EL (cell line): ENCODE measurements around the gene MYB.

Experiments
- DNase-seq: peaks from one replicate; pipeline ENCODE4 v3.0.0-alpha.2; 2016

MYB gene

GRCh38 chr6:135165031-135165430 lies 16.1 kb upstream of the MYB start:
- no peak for DNase-seq

GRCh38 chr6:135166515-135166914 lies 14.6 kb upstream of the MYB start:
- DNase-seq: no peak

- DNase-seq: no peak
Measured at GRCh38 chr6:135167617-135168016, 13.5 kb upstream of the MYB start.

- no peak for DNase-seq
Measured at GRCh38 chr6:135168766-135169165, 12.3 kb upstream of the MYB start.

- DNase-seq: no peak
Measured at GRCh38 chr6:135170238-135170637, 10.9 kb upstream of the MYB start.

- no peak for DNase-seq
Measured at GRCh38 chr6:135170849-135171248, 10.3 kb upstream of the MYB start.

GRCh38 chr6:135173242-135173988 lies 7.7 kb upstream of the MYB start:
- no peak for DNase-seq

- no peak for DNase-seq
Measured at GRCh38 chr6:135173989-135174484, 7.1 kb upstream of the MYB start.

- no peak for DNase-seq
Measured at GRCh38 chr6:135176058-135176457, 5.0 kb upstream of the MYB start.

- DNase-seq: no peak
Measured at GRCh38 chr6:135176464-135176863, 4.6 kb upstream of the MYB start.

GRCh38 chr6:135179372-135179771 lies 1.7 kb upstream of the MYB start:
- no peak for DNase-seq

- DNase-seq: peak; percentile 13
Measured at GRCh38 chr6:135179920-135180541, 1.1 kb upstream of the MYB start.

GRCh38 chr6:135181333-135182070 lies 394 bp downstream of the MYB start:
- peak; percentile 40 for DNase-seq

GRCh38 chr6:135182071-135183001 lies 1.2 kb downstream of the MYB start:
- peak; percentile 35 for DNase-seq

GRCh38 chr6:135183002-135183531 lies 2.0 kb downstream of the MYB start:
- peak; percentile 12 for DNase-seq

- DNase-seq: peak; percentile 53
Measured at GRCh38 chr6:135183532-135184440, 2.7 kb downstream of the MYB start.

- no peak for DNase-seq
Measured at GRCh38 chr6:135185483-135185882, 4.4 kb downstream of the MYB start.

GRCh38 chr6:135186255-135186654 lies 5.1 kb downstream of the MYB start:
- DNase-seq: no peak

- no peak for DNase-seq
Measured at GRCh38 chr6:135187372-135187771, 6.3 kb downstream of the MYB start.

- DNase-seq: no peak
Measured at GRCh38 chr6:135188718-135189117, 7.6 kb downstream of the MYB start.

- DNase-seq: peak; percentile 25
Measured at GRCh38 chr6:135189344-135189743, 8.2 kb downstream of the MYB start.
